SJSA1 (cell line): Measurements from ENCODE around the gene IL17RC. TPM values are rescaled to one million over a fixed set of nuclear protein-coding genes. Genes with fewer than 3 reads are reported as not detected.
"Not testable (repeated sequence)": the region's sequence is repeated elsewhere in the genome, so short reads cannot be mapped to it uniquely, and the experiment has no call there.

ENCODE experiments used
- DNase-seq, 2 experiments: peaks; one replicate each; pipeline ENCODE4 v3.0.0-alpha.2; 2015 to 2020; ENCODE audit warnings: low spot score in 2 of 2, low read depth in 1 of 2
- H3K27ac ChIP-seq: fragments of 250-450 bp; sonication (Bioruptor Pico); 2 replicates; pipeline ENCODE4 v1.5.1; 2020; ENCODE audit warnings: mild to moderate bottlenecking, moderate library complexity
- H3K27me3 ChIP-seq: fragments of 250-450 bp; sonication (Bioruptor Pico); replicated peaks from 2 replicates; pipeline ENCODE4 v1.5.1; 2020; ENCODE audit warnings: mild to moderate bottlenecking, moderate library complexity
- H3K36me3 ChIP-seq: fragments of 250-450 bp; sonication (Bioruptor Pico); 2 replicates; pipeline ENCODE4 v1.5.1; 2020; ENCODE audit warnings: mild to moderate bottlenecking
- H3K4me1 ChIP-seq: fragments of 250-450 bp; sonication (Bioruptor Pico); replicated peaks from 2 replicates; pipeline ENCODE4 v1.6.1; 2021; ENCODE audit warnings: mild to moderate bottlenecking
- H3K4me3 ChIP-seq: fragments of 250-450 bp; sonication (Bioruptor Pico); 2 replicates; pipeline ENCODE4 v1.5.1; 2020; ENCODE audit warnings: mild to moderate bottlenecking
- H3K9me3 ChIP-seq: fragments of 250-450 bp; sonication (Bioruptor Pico); replicated peaks from 2 replicates; pipeline ENCODE4 v1.5.1; 2020; ENCODE audit warnings: mild to moderate bottlenecking
- total RNA-seq: library from RNA; depleted of rRNA; stranded (reverse); fragments of >200 nt; shearing (Covaris generic); gene quantifications from 2 replicates; pipeline ENCODE4 v1.2.3, GENCODE V29; 2014

The IL17RC gene
- total RNA-seq, 1 experiment from 2014 or later: 19.5 TPM

DNA sequence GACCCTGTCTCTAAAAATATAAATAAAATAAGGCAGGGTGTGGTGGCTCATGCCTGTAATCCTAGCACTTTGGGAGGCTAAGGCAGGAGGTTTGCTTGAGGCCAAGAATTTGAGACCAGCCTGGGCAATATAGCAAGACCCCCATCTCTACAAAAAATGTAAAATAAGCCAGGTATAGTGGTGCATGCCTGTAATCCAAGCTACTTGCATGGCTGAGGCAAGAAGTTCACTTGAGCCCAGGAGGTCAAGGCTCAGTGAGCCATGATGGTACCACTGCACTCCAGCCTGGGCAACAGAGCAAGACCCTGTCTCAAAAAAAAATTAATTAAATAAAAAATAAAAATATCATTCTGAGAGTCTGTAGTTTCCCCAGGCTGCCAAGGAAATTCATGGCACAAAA lies 30.6 kb upstream of the IL17RC start:
- peaks cover 4% of the 10 kb centered on the region; the same call in 1 of the 2 replicates for H3K36me3 ChIP-seq
- no peak for DNase-seq
- H3K9me3 ChIP-seq: no peaks in the 10 kb centered on the region
- no peak overlapping the region for H3K4me3 ChIP-seq
- H3K27ac ChIP-seq: no peak overlapping the region
- peaks cover 22% of the 10 kb centered on the region for H3K4me1 ChIP-seq
- no peaks in the 10 kb centered on the region for H3K27me3 ChIP-seq

DNA sequence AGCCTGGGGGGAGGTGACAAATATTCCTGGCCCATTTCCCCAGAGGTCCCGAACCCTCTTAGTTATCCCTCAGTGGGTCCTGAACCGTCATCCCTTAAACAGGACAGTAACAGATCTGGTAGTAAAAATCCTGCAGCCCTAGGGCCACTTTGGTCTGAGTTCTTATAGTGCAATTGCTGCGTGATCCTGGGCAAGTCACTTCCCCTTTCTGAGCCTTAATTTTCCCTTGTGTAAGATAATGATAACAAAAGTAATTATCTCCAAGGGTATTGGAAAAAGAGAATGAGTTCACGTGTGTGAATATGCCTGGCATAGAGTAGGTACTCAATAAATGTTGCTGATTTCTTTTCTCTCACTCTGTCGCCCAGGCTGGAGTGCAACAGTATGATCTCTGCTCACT lies 29.4 kb upstream of the IL17RC start:
- Histone ChIP-seq H3K36me3 (peaks cover 10% of the 10 kb centered on the region), H3K27ac (no peak overlapping the region), H3K27me3 (no peaks in the 10 kb centered on the region), H3K9me3 (no peaks in the 10 kb centered on the region), H3K4me3 (no peak overlapping the region), H3K4me1 (peaks cover 22% of the 10 kb centered on the region)
- DNase-seq: no peak

DNA sequence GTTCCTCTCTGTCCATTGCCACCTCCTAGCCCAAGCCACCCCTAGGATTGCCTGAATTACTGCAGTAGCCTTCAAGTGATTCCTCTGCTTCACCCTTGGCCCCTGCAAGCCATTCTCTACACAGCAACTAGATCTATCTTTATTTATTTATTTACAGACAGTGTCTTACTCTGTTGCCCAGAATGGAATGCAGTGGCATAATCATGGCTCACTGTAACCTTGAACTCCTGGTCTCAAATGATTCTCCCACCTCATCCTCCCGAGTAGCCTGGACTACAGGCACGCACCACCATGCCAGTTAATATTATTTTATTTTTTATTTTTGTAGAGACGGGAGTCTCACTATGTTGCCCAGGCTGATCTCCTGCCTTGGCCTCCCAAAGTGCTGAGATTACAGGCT lies 28.4 kb upstream of the IL17RC start:
- H3K4me3 ChIP-seq: no peak overlapping the region
- no peak for DNase-seq
- no peaks in the 10 kb centered on the region for H3K9me3 ChIP-seq
- H3K27ac ChIP-seq: no peak overlapping the region
- H3K4me1 ChIP-seq: peaks cover 24% of the 10 kb centered on the region
- H3K27me3 ChIP-seq: no peaks in the 10 kb centered on the region
- H3K36me3 ChIP-seq: peaks cover 21% of the 10 kb centered on the region

DNA sequence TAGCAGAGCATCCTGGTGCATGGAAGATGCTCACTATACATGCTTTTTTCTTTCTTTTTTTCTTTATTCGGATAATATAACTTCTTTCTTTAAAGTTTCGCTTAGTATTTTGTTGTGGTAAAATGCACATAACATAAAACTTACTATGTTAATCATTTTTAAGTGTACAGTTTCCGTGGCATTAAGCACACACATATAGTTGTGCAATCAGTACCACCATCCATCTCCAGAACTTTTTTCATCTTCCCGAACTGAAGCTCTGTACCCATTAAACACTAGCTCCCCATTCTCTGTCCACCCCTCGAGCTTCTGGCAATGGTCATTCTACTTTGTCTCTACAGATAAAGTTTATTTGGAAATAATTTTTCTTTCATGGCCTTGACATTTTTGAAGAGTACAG lies 27.5 kb upstream of the IL17RC start:
- Histone ChIP-seq H3K36me3 (peaks cover 28% of the 10 kb centered on the region), H3K27ac (no peak overlapping the region), H3K4me1 (peaks cover 22% of the 10 kb centered on the region), H3K9me3 (no peaks in the 10 kb centered on the region), H3K4me3 (no peak overlapping the region), H3K27me3 (no peaks in the 10 kb centered on the region)
- DNase-seq: no peak

DNA sequence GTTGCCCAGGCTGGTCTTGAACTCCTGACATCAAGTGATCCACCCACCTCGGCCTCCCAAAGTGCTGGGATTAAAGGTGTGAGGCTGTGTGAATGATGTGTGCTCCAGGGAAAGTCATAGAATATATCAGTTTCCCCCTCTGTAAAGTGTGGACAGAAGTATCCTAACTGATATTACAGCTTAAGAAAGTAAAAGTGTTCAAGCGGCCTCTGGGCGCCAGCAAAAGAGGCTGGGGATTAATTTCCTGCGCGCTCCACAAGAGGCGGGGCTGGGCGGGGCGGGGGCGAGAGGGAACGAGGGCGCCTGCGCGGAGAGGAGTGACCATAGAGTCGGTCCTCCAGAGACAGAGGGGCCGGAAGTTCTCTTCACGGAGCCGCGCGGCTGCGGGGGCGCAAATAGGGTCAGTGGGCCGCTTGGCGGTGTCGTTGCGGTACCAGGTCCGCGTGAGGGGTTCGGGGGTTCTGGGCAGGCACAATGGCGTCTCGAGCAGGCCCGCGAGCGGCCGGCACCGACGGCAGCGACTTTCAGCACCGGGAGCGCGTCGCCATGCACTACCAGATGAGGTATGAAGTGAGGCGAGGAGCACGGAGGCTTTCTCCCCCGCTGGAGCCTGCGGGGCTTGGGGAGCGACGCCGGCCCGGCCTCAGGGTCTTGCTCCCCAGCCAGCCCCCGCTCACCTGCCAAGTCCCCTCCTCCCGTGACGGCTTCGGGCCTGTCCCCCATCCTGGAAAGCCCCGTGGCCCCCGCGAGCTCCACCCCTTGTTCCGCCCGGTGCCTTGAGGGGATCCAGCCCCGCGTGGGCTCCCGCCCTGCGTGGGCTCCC lies 26.4 kb upstream of the IL17RC start, which contains the start of gene JAGN1:
JAGN1 (plus strand) TSS at position 362 of the 823 bp plus-strand sequence; CDS start at position 475, 113 bp downstream.
- DNase-seq: peak; percentile 82 to 88
- H3K27me3 ChIP-seq: no peaks in the 10 kb centered on the region
- H3K27ac ChIP-seq: peak within 1 kb of the TSS; percentile 78
- H3K4me3 ChIP-seq: peak within 1 kb of the TSS; percentile 93
- H3K4me1 ChIP-seq: peaks cover 15% of the 10 kb centered on the region
- H3K36me3 ChIP-seq: peaks cover 35% of the 10 kb centered on the region
- H3K9me3 ChIP-seq: no peaks in the 10 kb centered on the region

DNA sequence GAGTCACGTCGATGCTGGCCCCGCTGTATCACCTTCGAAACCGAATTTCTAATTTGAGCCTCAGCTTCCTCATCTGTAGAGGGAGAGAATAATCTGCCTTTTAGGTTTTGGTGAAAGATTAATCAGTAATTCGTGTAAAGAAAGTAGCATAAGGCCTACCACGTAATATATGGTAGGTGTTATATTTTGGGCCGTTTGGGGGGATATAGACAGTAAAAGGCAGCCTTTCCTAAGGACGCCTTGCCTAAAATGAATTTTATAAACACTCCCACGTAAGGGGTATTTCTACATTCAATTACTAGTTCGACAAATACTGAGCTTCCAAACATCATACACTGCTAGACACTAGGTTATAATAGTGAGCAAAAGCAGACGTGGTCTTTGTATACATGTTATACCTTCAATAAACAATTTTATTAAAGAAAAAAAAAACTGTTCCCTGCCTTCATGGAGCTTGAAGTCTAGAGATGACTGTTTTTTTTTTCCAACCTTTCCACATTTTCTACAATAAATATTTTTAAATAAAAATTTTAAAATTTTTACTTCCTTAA lies 25.8 kb upstream of the IL17RC start:
- H3K27ac ChIP-seq: peak overlapping the region; percentile 78

DNA sequence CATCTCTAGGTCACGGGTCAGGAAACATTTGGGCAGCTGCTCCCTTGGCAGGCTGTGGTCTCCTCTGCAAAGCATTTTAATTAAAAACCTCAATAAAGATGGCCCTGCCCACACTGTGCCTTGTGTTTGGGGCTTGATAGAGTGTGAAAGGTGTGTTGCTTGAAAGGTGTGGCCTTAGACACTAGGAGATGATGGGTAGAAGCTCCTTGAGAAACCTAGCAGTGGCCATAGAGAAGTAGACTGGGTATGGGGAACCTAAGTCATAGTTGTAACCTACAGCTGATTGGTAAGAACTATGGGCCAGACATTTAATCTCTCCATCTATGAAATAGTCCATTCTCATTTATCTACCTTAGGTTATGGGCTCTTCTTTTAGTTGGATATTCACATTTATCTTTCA lies 23.2 kb upstream of the IL17RC start:
- Histone ChIP-seq H3K27me3 (no peaks in the 10 kb centered on the region), H3K9me3 (no peaks in the 10 kb centered on the region; the same call in 1 of the 2 replicates), H3K36me3 (peaks cover 42% of the 10 kb centered on the region), H3K4me1 (peaks cover 15% of the 10 kb centered on the region), H3K27ac (no peak overlapping the region), H3K4me3 (no peak overlapping the region)
- no peak for DNase-seq

More for the DNA sequence above, 25.8 kb upstream of the IL17RC start:
- H3K4me3 ChIP-seq: peak overlapping the region; percentile 93
- H3K4me1 ChIP-seq: peaks cover 15% of the 10 kb centered on the region
- no peaks in the 10 kb centered on the region for H3K27me3 ChIP-seq
- DNase-seq: no peak
- no peaks in the 10 kb centered on the region; the same call in 1 of the 2 replicates for H3K9me3 ChIP-seq
- peaks cover 40% of the 10 kb centered on the region for H3K36me3 ChIP-seq

DNA sequence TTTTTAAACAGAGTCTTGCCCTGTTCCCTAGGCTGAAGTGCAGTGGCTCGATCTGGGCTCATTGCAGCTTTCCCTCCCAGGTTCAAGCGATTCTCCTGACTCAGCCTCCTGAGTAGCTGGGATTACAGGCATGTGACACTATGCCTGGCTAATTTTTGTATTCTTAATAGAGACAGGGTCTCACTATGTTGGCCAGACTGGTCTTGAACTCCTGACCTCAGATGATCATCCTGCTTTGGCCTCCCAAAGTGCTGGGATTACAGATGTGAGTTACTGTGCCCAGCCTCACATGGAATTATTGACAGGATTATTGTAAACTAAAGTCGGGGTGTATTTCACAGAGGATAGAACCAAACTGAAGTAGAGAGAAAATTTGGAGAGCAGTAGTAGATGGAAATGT lies 21.2 kb upstream of the IL17RC start:
- H3K36me3 ChIP-seq: peaks cover 39% of the 10 kb centered on the region
- not testable (repeated sequence) for H3K4me1 ChIP-seq, DNase-seq, H3K27ac ChIP-seq, H3K9me3 ChIP-seq, H3K27me3 ChIP-seq, H3K4me3 ChIP-seq

DNA sequence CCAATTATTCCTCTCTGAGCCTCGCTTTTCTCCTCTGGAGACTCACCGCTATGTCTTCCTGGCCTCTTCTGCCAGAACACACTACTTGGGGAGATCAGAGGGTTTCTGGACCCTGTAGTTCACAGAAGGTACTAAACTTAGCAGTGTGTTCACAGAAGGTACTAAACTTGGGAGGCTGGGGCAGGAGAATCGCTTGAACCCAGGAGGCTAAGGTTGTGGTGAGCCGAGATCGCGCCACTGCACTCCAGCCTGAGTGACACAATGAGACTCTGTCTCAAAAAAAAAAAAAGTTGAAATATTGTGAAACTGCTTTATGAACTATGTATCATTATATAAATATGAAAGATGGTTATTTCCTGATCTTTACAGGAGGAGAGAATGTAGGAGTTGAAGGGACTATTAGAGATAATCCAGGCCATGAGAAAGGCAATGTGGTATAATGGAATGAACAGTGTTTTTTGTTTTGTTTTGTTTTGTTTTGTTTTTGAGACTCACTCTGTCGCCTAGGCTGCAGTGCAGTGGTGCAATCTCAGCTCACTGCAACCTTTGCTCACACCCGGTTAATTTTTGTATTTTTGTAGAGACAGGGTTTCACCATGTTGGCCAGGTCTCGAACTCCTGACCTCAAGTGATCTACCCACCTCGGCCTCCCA lies 20.0 kb upstream of the IL17RC start:
- not testable (repeated sequence) for H3K27ac ChIP-seq, H3K9me3 ChIP-seq, H3K4me3 ChIP-seq, H3K4me1 ChIP-seq, DNase-seq, H3K27me3 ChIP-seq
- H3K36me3 ChIP-seq: peaks cover 38% of the 10 kb centered on the region

DNA sequence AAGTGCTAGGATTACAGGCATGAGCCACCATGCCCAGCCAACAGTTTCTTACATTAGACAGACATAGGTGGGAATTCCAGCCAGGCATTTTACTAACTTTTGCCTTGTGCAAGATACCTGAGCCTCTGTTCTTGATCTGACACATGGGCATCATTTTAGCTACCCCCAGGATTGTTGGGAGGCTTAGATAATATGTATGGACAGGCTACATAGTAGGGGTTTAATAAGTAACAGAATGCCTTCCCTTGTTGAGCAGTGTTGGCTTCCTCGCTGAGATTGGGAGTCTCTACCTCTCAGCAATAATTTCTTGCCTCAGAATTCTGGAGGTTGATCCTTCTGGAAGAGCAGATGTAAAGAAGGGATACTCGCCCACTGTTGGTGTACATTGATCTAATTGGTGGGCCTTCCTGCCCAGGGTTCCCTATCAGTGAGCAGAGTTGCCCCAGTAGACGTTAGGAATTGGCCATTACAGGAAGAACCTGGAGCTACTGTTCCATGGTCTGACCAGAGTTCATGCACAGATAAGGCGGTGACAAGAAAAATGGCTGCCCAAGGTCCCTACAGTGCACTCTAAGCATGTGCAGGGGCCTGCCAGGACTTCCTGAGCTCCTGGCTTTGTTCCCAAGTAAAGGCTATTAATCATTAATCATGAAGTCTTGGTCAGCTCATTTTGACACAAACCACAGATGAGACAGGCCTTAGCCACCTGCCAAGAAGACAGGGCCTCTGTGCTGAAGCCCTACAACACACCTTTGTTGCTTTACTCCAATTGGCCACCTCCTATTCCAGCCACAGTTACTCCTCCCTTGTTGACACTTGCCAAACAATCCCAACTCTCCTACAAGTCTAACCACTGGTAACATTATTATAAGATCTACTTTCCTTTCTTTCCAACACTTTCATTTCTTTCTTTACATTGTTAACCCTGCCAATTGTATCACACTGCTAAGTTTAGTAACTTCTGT lies 19.2 kb upstream of the IL17RC start:
- Histone ChIP-seq H3K9me3 (no peaks in the 10 kb centered on the region; the same call in 1 of the 2 replicates), H3K4me1 (peaks cover 10% of the 10 kb centered on the region), H3K36me3 (peaks cover 30% of the 10 kb centered on the region), H3K27ac (no peak overlapping the region), H3K27me3 (no peaks in the 10 kb centered on the region), H3K4me3 (no peak overlapping the region)
- DNase-seq: no peak

DNA sequence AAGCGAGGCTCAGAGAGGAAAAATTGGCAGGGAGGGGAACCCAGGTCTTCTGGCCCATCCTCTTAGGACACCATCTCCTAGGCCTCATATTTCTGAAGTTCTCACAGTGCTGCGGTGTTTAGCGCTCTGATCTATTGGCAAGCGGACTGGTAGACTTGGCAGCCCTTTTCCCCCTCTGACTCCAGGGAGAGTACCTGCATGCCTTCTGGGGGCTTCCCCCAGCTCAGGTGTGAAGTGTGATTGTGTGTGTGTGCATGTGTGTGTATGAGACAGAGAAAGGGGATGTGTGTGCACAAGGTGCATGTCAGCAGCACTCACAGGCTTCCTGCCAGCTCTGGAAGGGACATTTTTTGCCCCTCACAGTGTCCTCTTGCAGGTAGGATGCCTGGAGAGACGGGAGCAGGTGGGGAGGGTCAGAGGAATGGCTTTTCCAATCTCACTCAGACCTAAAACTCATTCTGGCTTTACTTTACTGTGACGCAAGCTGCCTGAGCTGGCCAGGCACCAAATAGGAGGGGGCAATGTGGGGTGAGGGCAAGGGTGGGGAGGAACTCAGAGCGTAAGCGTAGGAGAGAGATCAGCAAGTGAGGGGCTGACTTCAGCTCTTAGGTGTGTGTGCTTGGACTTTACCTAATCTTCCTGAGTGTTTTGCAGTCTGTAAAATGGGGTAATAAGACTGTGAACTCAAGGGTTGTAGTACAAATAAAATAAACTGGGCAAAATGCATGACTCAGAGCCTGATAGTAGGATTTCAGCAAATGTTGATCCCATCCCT lies 18.2 kb upstream of the IL17RC start:
- no peaks in the 10 kb centered on the region; the same call in 1 of the 2 replicates for H3K9me3 ChIP-seq
- no peak for DNase-seq
- H3K4me1 ChIP-seq: peaks cover 17% of the 10 kb centered on the region
- no peaks in the 10 kb centered on the region for H3K27me3 ChIP-seq
- H3K4me3 ChIP-seq: no peak overlapping the region
- H3K27ac ChIP-seq: no peak overlapping the region
- H3K36me3 ChIP-seq: peaks cover 20% of the 10 kb centered on the region

DNA sequence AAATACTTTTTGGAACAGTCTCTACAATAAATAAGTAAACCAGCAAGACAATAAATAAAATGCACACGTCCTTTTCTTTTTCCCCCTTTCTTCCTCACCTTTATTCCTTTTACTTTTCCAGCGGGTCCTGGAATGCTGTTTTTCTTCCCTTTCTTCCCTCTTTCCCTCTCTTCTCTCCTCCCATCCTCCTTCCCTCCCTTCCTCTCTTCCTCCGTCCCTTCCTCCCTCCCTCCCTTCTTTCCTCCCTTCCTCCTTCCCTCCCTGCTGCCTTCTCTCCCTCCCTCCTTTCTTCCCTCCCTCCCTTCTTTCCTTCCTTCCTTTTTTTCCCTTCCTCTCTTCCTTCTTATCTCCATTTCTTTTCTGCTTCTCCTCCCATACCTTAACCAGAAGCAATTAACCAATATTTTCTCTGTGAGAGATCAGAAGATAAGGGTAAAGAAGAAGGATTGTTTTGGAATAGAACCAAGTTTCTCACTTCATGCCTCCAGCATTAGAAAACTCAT lies 17.6 kb upstream of the IL17RC start:
- Histone ChIP-seq H3K4me3 (no peak overlapping the region), H3K9me3 (no peaks in the 10 kb centered on the region; the same call in 1 of the 2 replicates), H3K4me1 (peaks cover 11% of the 10 kb centered on the region), H3K27ac (no peak overlapping the region), H3K27me3 (no peaks in the 10 kb centered on the region), H3K36me3 (peaks cover 14% of the 10 kb centered on the region)
- no peak for DNase-seq
